Esophagus squamous epithelium (tissue), 4 donors: ENCODE data around the gene RIT2.

Experiments used
- POLR2A ChIP-seq, 4 donors: fragments of 450-650 bp; IDR thresholded peaks; one replicate each; pipeline ENCODE4 v1.6.1; 2017; ENCODE audit warnings: antibody characterized with exemption in 4 of 4, mild to moderate bottlenecking in 4 of 4, moderate library complexity in 3 of 4
- TF ChIP-seq, protein P1 (sequence below), 6 experiments: fragments of 450-650 bp in 4 of 6; fragments of 200-600 bp in 2 of 6; sonication (generic) in 2 of 6; IDR thresholded peaks; one replicate each; pipeline ENCODE4 v1.5.1; 2016 to 2019; ENCODE audit warnings: antibody characterized with exemption in 6 of 6, mild to moderate bottlenecking in 4 of 6, moderate library complexity in 4 of 6

DNA sequence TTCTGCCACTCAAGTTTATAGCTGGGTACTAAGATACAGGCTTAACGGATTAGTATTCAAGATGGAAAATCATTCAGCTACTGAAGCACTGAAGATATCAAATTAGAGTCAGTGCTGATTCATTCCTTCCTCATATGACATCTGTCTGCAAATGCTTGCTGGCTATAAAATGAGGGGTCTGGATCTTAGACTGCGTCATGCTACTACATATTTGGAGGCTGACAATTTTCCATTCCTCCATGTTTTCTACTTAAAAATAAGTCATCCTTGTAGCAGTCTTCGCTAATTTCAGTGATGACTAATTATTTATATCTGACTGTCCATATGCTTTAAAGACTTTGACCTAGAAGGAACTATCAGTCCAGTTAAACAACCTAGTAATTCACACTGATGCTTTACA, 233.4 kb downstream of the RIT2 start:
- TF ChIP-seq, protein P1, sequence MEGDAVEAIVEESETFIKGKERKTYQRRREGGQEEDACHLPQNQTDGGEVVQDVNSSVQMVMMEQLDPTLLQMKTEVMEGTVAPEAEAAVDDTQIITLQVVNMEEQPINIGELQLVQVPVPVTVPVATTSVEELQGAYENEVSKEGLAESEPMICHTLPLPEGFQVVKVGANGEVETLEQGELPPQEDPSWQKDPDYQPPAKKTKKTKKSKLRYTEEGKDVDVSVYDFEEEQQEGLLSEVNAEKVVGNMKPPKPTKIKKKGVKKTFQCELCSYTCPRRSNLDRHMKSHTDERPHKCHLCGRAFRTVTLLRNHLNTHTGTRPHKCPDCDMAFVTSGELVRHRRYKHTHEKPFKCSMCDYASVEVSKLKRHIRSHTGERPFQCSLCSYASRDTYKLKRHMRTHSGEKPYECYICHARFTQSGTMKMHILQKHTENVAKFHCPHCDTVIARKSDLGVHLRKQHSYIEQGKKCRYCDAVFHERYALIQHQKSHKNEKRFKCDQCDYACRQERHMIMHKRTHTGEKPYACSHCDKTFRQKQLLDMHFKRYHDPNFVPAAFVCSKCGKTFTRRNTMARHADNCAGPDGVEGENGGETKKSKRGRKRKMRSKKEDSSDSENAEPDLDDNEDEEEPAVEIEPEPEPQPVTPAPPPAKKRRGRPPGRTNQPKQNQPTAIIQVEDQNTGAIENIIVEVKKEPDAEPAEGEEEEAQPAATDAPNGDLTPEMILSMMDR (IDR thresholded peaks at IDR 0.05) = no peak
- TF ChIP-seq POLR2A (IDR thresholded peaks at IDR 0.05) = no peak
